Measurements from ENCODE around the gene SLC13A2. TPM values are rescaled to one million over a fixed set of nuclear protein-coding genes. Genes with fewer than 3 reads are reported as not detected.

SLC13A2 gene
- total RNA-seq, 1 experiment from 2014 or later: not detected

GRCh38 chr17:28494445-28495188, 21.2 kb downstream of the SLC13A2 start:
- TF ChIP-seq CTCF (IDR thresholded peaks at IDR 0.05) (peak; percentile 95), REST (IDR thresholded peaks at IDR 0.05; ENCODE audit: insufficient read depth in 1 of 2, low read depth in 2 of 2, low read length in 1 of 2) (peak in 1 of 2 experiments; percentile 26; a peak in 1 of 4 replicates), TCF7L2 (IDR thresholded peaks at IDR 0.05; ENCODE audit: low read depth, low read length) (no peak)
- in situ Hi-C loops (cut with HindIII; ENCODE audit: low pct_unique_long_range_greater_than_20kb, low sequenced_read_pairs) (no loop called here), intact Hi-C loops (cut with micrococcal nuclease; ENCODE audit: unreplicated experiment) (loop anchor here (2.0 kb wide), 1 partner anchor 46 kb away; no protein-coding TSS in a partner anchor)
- no peaks in the 10 kb centered on the region for H3K36me3 ChIP-seq (ENCODE audit: control insufficient read depth, insufficient read depth, low read length)
- ChIA-PET CTCF (interaction anchor here (0.8 to 1.2 kb wide), 3 partner anchors 9 to 46 kb away, joined by 3 to 8 read pairs (median 4); no protein-coding TSS in a partner anchor), POLR2A (interaction anchor here (0.5 to 0.8 kb wide), 2 partner anchors 10 to 40 kb away, joined by 3 to 5 read pairs; no protein-coding TSS in a partner anchor)
- H3K4me3 ChIP-seq (ENCODE audit: low read depth in 2 of 2, low read length in 2 of 2): no peak overlapping the region
- ATAC-seq (peak; percentile 92), DNase-seq (ENCODE audit: low read depth, low spot score) (peak; percentile 39)
- H3K27ac ChIP-seq (ENCODE audit: low read length): no peak overlapping the region
- peaks cover 2% of the 10 kb centered on the region; the same call in 1 of the 2 replicates for H3K27me3 ChIP-seq (ENCODE audit: control insufficient read depth, insufficient read depth, low read length)
- no peaks in the 10 kb centered on the region; the same call in 1 of the 2 replicates for H3K4me1 ChIP-seq (ENCODE audit: control insufficient read depth, insufficient read depth, low read length)
- H3K9me3 ChIP-seq (ENCODE audit: control insufficient read depth, insufficient read depth, low read depth, low read length): no peaks in the 10 kb centered on the region
- BruUV-seq (replicated peaks): no TSS peak

GRCh38 chr17:28495635-28496034, 22.2 kb downstream of the SLC13A2 start:
- intact Hi-C loops (cut with micrococcal nuclease; ENCODE audit: unreplicated experiment): loop anchor here (2.0 kb wide), 1 partner anchor 45 kb away; no protein-coding TSS in a partner anchor
- no peaks in the 10 kb centered on the region for H3K9me3 ChIP-seq (ENCODE audit: control insufficient read depth, insufficient read depth, low read depth, low read length)
- CTCF ChIA-PET: interaction anchor here (0.8 to 1.2 kb wide), 3 partner anchors 8 to 45 kb away, joined by 3 to 8 read pairs (median 4); no protein-coding TSS in a partner anchor

More at GRCh38 chr17:28495635-28496034, 22.2 kb downstream of the SLC13A2 start:
- Histone ChIP-seq H3K27me3 (ENCODE audit: control insufficient read depth, insufficient read depth, low read length) (peaks cover 2% of the 10 kb centered on the region; the same call in 1 of the 2 replicates), H3K27ac (ENCODE audit: low read length) (no peak overlapping the region), H3K36me3 (ENCODE audit: control insufficient read depth, insufficient read depth, low read length) (no peaks in the 10 kb centered on the region), H3K4me3 (ENCODE audit: low read depth in 2 of 2, low read length in 2 of 2) (no peak overlapping the region), H3K4me1 (ENCODE audit: control insufficient read depth, insufficient read depth, low read length) (no peaks in the 10 kb centered on the region; the same call in 1 of the 2 replicates)
- DNase-seq (ENCODE audit: low read depth, low spot score) (no peak), ATAC-seq (no peak)
- TF ChIP-seq REST (IDR thresholded peaks at IDR 0.05; ENCODE audit: insufficient read depth in 1 of 2, low read depth in 2 of 2, low read length in 1 of 2): no peak
- TF ChIP-seq SIN3A (IDR thresholded peaks at IDR 0.05; ENCODE audit: borderline replicate concordance, insufficient read depth, low read depth, low read length): no peak
- TF ChIP-seq CTCF (IDR thresholded peaks at IDR 0.05): no peak
- no peak for TF ChIP-seq POLR2AphosphoS5 (IDR thresholded peaks at IDR 0.05; ENCODE audit: low read depth, low read length)
- no peak for TF ChIP-seq TCF7L2 (IDR thresholded peaks at IDR 0.05; ENCODE audit: low read depth, low read length)
- POLR2A ChIA-PET: interaction anchor here (0.5 to 0.8 kb wide), 3 partner anchors 9 to 567 kb away, joined by 3 to 5 read pairs (median 4); no protein-coding TSS in a partner anchor
- in situ Hi-C loops (cut with HindIII; ENCODE audit: low pct_unique_long_range_greater_than_20kb, low sequenced_read_pairs): no loop called here
- BruUV-seq (replicated peaks): no TSS peak
